ENCODE results near the gene OBSCN. TPM values are rescaled to one million over a fixed set of nuclear protein-coding genes. Genes with fewer than 3 reads are reported as not detected.
A peak's percentile ranks its signal among the peaks of the same experiment; 100 is the strongest.

The OBSCN gene
- total RNA-seq, 4 donors from 2014 or later: 15.0 to 46.6 (median 34.4) TPM

DNA sequence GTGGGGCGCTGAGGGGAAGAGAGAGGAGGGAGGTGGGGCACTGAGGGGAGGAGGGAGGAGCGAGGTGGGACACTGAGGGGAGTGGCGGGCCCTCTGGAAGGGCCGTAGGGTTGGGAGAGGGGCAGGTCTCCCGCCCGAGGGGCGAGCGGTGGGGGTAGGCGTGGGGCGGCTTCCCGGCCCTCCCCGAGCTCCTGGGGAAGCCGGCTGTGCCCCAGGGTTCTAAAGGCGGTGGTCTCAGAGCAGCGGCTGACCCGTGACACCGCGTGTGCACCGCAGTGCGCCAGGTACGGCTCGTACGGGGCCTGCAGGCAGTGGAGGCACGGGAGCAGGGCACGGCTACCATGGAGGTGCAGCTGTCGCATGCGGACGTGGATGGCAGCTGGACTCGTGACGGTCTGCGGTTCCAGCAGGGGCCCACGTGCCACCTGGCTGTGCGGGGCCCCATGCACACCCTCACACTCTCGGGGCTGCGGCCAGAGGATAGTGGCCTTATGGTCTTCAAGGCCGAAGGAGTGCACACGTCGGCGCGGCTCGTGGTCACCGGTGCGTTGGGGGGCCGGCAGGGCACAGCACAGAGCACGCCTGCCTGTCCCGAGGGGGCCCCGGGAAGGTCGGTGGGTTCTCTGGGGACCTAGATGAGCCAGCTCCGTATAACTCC, 68.5 kb downstream of the OBSCN start:
- peak in 1 of 2 donors; percentile 62 for DNase-seq (ENCODE audit: low spot score in 2 of 2)
- H3K36me3 ChIP-seq: peaks cover 25% of the 10 kb centered on the region
- H3K27ac ChIP-seq: no peak overlapping the region
- peak overlapping the region; percentile 59 for H3K4me3 ChIP-seq
- H3K9me3 ChIP-seq: no peaks in the 10 kb centered on the region
- WGBS: 17% methylated on average over 20 of the region's 49 CpGs
- no peaks in the 10 kb centered on the region for H3K27me3 ChIP-seq
- H3K4me1 ChIP-seq: peaks cover 15% of the 10 kb centered on the region
- TF ChIP-seq POLR2A (IDR thresholded peaks at IDR 0.05): no peak
- no peak for TF ChIP-seq POLR2AphosphoS5 (IDR thresholded peaks at IDR 0.05)
- TF ChIP-seq, protein P1, sequence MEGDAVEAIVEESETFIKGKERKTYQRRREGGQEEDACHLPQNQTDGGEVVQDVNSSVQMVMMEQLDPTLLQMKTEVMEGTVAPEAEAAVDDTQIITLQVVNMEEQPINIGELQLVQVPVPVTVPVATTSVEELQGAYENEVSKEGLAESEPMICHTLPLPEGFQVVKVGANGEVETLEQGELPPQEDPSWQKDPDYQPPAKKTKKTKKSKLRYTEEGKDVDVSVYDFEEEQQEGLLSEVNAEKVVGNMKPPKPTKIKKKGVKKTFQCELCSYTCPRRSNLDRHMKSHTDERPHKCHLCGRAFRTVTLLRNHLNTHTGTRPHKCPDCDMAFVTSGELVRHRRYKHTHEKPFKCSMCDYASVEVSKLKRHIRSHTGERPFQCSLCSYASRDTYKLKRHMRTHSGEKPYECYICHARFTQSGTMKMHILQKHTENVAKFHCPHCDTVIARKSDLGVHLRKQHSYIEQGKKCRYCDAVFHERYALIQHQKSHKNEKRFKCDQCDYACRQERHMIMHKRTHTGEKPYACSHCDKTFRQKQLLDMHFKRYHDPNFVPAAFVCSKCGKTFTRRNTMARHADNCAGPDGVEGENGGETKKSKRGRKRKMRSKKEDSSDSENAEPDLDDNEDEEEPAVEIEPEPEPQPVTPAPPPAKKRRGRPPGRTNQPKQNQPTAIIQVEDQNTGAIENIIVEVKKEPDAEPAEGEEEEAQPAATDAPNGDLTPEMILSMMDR (IDR thresholded peaks at IDR 0.05): no peak
- TF ChIP-seq EP300 (IDR thresholded peaks at IDR 0.05): no peak

DNA sequence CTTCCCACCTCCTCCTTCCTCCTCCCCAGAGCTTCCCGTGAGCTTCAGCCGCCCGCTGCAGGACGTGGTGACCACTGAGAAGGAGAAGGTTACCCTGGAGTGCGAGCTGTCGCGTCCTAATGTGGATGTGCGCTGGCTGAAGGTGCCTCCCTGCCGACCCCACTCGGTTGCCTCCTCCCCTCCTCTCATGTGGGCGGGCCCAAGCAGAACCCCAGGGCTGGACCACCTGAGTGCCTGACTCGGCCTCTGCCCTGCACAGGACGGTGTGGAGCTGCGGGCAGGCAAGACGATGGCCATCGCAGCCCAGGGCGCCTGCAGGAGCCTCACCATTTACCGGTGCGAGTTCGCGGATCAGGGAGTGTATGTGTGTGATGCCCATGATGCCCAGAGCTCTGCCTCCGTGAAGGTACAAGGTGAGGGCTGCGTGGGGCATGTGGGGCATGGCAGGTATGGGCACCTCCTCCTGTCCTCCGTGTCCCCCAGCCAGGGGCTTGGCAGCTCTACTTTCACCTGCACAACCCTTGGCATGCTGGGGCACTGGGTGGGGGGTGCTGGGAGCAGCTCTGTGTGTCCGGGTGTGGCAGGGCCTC, 69.2 kb downstream of the OBSCN start:
- Histone ChIP-seq H3K4me1 (peaks cover 15% of the 10 kb centered on the region), H3K9me3 (no peaks in the 10 kb centered on the region), H3K36me3 (peaks cover 30% of the 10 kb centered on the region), H3K27me3 (no peaks in the 10 kb centered on the region), H3K27ac (no peak overlapping the region), H3K4me3 (no peak overlapping the region)
- DNase-seq (ENCODE audit: low spot score in 2 of 2): no peak
- TF ChIP-seq POLR2AphosphoS5 (IDR thresholded peaks at IDR 0.05) (no peak), POLR2A (IDR thresholded peaks at IDR 0.05) (no peak), EP300 (IDR thresholded peaks at IDR 0.05) (no peak)
- TF ChIP-seq, protein P1 (IDR thresholded peaks at IDR 0.05): no peak
- WGBS: 80% methylated on average over 19 of the region's 25 CpGs

- Histone ChIP-seq H3K4me1 (peaks cover 15% of the 10 kb centered on the region), H3K36me3 (peaks cover 36% of the 10 kb centered on the region), H3K27me3 (no peaks in the 10 kb centered on the region), H3K9me3 (no peaks in the 10 kb centered on the region), H3K27ac (no peak overlapping the region), H3K4me3 (no peak overlapping the region)
- no peak for DNase-seq (ENCODE audit: low spot score in 2 of 2)
- 92% methylated on average over 30 of the region's 36 CpGs for WGBS
- TF ChIP-seq POLR2AphosphoS5 (IDR thresholded peaks at IDR 0.05) (no peak), EP300 (IDR thresholded peaks at IDR 0.05) (no peak), POLR2A (IDR thresholded peaks at IDR 0.05) (no peak)
- TF ChIP-seq, protein P1 (IDR thresholded peaks at IDR 0.05): no peak
These were observed 69.9 kb downstream of the OBSCN start for GRCh38 chr1:228277491-228278431.

DNA sequence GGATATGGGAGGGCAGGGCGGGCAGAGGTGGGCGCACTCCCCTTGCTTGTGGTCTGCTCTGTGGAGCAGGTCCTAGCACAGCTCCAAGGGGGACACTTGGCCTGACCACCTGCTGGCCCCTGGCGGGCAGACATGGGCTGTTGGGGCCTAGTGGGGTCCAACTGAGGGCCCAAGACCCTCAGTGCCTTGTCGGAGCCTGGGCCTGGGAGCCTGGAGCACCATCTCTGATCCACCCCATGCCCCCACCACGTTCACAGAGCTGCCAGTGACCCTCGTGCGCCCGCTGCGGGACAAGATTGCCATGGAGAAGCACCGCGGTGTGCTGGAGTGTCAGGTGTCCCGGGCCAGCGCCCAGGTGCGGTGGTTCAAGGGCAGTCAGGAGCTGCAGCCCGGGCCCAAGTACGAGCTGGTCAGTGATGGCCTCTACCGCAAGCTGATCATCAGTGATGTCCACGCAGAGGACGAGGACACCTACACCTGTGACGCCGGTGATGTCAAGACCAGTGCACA, 70.6 kb downstream of the OBSCN start:
- TF ChIP-seq POLR2A (IDR thresholded peaks at IDR 0.05) (no peak), POLR2AphosphoS5 (IDR thresholded peaks at IDR 0.05) (no peak), EP300 (IDR thresholded peaks at IDR 0.05) (no peak)
- TF ChIP-seq, protein P1 (IDR thresholded peaks at IDR 0.05): no peak
- peak in 1 of 2 donors; percentile 48 for DNase-seq (ENCODE audit: low spot score in 2 of 2)
- WGBS: 94% methylated on average over 2 of the region's 21 CpGs
- Histone ChIP-seq H3K27me3 (no peaks in the 10 kb centered on the region), H3K9me3 (no peaks in the 10 kb centered on the region), H3K27ac (no peak overlapping the region), H3K4me3 (no peak overlapping the region), H3K36me3 (peaks cover 37% of the 10 kb centered on the region), H3K4me1 (peaks cover 15% of the 10 kb centered on the region)

Measured in suprapubic skin (tissue), 4 donors.